Activated CD4-positive, CD25-positive, alpha-beta regulatory T cell treated with anti-CD3 and anti-CD28 coated beads, Interleukin-2, amount 50 U/mL, for 72 hours (primary cell): ENCODE results near the gene ISYNA1.

Source experiments
- DNase-seq: peaks from one replicate; pipeline ENCODE4 v3.0.0; 2021

ISYNA1 gene

GRCh38 chr19:18442941-18443340 lies 5.0 kb upstream of the ISYNA1 start:
- no peak for DNase-seq

DNA sequence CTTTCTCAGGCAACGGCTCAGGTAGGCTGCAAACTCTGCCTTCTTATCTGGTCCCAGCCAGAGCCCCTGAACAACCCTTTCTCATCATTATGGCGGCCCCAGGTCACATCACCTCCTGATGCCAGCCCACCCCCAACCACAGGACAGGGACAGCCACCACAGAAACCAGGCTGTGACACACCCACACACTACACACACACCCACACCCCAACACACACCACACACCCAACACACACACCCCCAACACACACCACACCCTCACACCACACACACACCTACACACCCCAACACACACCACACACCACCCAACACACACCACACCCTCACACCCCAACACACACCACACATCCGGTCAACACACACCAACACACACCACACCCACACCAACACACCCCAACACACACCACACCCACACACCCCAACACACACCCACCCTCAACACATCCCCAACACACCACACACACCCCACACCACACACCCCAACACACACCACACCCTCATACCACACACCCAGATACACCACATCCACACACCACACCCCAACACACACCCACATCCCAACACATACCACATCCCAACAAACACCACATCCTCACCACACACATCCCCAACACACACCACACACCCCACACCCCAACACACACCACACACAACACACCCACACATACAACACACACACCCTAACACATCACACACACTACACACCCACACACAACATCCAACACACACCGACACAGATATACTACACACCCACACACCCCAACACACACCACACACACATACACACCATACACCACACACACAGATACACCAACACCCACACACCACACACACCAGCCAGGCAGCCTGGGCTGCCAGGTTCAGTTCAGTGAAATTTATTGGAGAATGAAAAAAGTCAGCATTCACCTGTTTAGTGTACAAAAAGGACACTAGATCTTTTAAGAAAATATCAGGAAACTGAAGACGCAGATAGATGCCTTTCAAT lies 4.2 kb upstream of the ISYNA1 start:
- DNase-seq: no peak

DNA sequence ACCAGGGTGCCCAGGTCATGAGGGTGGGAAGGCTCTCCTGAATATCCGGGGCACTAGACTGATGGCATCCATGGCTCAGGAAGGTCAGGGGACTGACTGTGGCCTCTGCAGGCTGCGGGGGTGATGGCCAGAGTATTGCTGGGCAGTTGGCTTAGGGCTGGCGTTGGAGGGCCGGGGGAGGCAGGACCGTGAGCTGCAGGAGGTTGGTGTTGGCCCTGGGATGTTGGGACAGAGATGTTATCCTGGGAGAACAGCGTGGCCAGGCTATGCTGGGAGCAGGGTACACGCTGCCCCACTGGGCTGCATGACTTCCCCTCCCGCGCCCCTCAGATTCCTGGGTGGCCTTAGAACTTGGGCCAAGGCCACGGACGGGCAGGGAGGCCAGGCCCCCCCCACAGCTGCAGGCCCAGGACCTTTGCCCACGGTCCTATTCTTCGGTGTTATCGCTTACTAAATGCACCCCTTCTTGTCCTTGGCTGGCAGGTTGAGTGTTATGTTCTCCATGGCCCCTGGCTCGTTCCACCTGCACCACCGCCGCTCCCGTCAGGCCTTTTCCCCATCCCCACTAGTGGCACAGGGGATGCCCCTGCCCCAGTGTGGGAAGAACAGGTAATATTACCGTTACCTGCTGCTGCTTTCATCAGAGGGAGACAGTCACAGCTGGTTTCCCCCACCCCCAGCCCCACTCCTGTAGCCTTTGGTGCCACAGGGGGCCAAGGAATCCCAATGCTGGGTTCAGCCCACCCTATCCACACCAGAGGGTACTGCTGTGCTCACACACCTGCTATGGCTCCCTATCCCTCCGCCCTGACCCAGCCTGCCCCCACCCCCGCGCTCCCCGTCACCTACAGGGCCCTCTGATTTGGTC lies 3.2 kb upstream of the ISYNA1 start:
- no peak for DNase-seq

- no peak for DNase-seq
Observed at GRCh38 chr19:18440415-18440877, 2.5 kb upstream of the ISYNA1 start.

DNA sequence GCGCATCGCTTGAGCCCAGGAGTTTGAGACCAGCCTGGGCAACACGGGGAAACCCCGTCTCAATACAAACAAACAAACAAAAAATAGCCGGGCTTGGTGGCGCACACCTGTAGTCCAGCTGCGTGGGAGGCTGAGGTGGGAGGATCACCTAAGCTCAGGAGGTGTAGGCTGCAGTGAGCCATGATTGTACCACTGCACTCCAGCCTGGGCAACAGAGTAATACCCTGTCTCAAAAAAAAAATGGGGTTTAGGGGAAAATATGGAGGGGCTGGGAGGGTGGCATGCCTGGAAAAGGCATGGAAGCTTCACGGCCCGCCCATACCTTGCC lies 1.9 kb upstream of the ISYNA1 start:
- DNase-seq: no peak

- no peak for DNase-seq
Observed at GRCh38 chr19:18439025-18439909, 1.3 kb upstream of the ISYNA1 start.

DNA sequence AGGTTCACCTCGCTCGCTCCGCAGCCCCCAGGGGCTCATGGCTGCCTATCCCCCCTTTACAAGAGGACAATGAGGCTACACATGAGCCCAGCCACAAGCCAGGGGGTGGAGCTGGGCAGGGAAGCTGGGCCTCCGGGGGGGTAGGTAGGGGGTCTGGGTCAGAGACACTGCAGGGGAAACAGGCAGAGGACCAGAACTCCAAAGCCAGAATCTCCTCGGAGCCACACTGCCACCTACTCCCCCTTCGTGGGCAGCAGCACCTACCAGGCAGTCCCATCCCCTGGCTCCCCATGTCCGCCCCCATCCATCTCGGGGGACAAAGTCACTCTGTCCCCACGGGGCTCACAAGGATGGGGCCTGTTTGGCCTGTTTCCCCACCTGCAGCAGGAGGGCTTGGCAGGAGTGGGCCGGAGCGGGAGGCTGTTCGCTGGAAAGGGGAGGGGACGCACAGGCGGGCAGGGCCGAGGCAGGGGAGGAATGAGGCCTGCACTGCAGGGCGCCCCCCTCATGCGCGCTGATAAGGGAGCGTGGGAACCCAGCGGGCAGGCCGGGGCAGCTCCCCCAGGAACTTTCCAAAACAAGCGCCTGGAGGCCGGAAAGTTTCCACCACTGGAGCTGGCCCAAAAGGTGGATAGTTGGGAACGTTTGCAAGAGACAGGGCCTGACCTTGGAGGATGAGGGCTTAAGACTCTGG lies 545 bp upstream of the ISYNA1 start:
- no peak for DNase-seq

GRCh38 chr19:18436671-18437490 lies 1.1 kb downstream of the ISYNA1 start:
- DNase-seq: peak; percentile 59

DNA sequence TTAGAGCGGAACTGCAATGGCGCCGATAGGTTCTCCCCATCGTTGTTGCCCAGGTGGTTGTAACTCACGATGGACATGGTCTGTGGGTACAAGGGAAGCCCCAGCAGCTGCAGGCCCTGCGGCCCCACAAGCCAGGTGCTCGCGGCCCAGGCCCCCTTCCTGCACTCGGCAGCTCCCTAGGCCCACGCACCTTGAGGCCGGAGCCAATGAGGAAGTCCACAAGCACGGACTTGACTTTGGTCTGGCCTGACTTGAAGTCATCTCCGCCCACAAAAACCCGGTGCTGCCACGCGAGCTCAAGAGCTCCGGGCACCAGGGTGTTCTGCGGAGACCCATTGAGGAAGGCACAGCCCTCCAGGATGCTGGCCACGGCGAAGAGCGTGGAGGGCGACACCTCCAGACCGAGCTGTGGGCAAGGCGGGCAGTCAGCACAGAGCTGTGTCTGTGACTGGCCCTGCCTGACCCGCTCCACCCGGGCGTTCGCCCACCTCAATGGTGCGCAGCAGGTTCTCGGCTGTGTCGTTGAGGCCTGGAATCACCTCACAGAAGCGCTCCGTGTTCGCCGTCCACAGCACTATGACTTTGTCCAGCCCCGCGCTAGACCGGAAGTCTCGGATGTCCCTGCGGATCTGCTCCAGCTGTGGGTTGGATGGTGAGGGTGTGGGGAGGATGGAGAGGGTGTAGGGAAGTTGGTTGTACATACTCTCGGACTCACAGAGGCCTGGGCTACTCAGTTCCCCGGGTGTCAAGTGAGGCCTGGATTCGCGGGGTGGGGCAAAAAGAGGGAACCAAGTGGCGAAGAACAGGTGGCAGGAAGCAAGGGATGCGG lies 1.9 kb downstream of the ISYNA1 start:
- DNase-seq: no peak

DNA sequence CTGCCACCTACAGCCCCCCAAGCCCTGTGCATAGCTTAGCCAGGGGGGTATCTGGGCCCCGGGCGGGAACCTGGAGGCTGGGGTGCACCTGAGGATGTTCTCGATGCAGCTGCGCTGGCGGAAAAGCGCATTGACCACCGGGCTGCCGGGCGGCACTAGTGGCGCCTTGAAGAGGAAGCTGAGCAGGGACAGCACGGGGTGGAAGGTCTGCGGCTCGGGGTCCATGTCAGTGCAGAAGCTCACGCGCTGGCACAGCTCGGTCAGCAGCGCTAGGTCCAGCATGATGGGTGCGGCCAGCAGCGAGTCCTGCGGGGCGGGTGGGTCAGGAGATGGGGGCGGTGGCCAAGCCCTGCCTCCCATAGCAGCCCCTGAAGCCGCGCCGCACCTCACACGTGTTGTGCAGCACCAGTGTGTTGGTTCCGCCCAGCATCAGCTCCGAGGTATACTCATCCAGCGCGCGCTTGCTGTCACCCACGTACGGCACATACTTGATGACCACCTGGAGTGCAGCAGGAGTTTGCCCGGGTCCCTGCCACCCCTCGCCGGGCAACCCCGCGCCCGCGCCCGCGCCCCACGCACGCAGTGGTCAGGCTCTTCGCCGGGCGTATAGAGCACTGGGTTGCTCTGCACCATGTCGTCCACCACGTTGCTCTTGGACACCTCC lies 2.6 kb downstream of the ISYNA1 start:
- DNase-seq: no peak

DNA sequence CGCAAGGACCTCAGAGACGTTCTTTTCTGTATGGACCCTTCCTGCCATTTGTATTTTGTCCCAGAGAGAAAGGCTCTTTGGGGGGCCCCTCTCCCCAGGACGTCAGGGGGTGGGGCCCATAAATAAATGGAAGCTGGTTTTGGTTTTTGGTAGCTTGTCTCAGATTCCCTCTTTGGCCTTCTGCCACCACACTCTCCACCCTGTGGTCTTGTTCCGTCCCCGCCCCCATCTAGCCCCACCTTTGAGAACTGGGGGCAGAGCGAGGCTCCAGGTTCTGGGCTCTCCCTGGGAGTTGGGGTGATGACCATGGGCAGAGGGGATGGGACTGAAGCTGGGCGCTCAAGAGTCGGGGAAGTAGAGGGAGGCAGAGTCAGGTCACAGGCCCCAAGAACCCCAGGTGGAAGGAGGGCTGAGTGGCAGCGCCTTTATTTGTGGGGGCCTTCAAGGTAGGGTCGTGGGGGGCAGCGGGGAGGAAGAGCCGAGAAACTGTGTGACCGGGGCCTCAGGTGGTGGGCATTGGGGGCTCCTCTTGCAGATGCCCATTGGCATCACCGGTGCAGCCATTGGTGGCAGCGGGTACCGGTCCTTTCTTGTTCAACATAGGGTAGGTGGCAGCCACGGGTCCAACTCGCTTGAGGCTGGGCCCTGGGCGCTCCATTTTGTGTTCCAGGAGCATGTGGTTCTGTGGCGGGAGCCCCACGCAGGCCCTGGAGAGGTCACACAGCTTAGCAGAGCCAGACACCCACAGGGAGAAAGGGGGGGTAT lies 3.3 kb downstream of the ISYNA1 start:
- no peak for DNase-seq

GRCh38 chr19:18433735-18434398 lies 4.1 kb downstream of the ISYNA1 start:
- DNase-seq: no peak

DNA sequence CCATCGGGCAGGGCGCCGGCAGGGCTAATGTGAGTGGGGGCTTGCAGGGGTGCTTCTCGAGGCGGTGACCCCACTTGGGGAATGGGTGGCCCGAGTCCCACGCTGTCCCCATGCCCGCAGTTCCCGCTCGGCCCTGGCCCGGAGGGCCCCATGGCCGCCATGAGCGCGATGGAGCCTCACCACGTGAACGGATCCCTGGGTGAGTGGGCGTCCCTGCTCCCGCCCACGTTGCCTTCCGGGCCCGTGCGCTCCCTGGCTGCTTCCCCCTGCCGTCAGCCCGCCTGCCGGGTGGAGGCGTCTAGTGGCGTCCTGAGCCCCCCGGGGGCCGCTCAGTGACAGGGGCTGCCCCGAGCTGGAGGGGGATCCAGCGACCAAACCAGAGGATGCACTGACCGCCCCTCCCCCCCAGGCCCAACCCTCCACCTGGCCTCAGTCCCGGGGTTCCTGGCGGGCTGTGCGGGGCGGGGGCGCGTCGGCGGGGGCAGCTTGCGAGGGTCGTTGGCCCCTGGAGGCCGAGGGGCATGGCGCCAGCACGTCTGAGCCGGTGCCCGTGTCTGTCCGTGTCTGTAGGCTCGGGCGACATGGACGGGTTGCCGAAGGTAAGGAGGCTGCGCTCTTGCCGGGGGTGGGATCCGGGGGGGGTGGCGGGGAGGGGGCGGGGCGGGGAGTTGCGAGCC lies 4.8 kb downstream of the ISYNA1 start:
- DNase-seq: no peak

GRCh38 chr19:18432275-18433014 lies 5.5 kb downstream of the ISYNA1 start:
- DNase-seq: no peak

GRCh38 chr19:18431351-18432197 lies 6.4 kb downstream of the ISYNA1 start:
- no peak for DNase-seq
